PC-3 (cell line): ENCODE measurements around the gene METTL8. TPM values are rescaled to one million over a fixed set of nuclear protein-coding genes. Genes with fewer than 3 reads are reported as not detected.

Source experiments
- ATAC-seq: fragments of 200-7000 bp; cut with Tn5 transposase; 2 replicates; pipeline ENCODE4 v1.9.1; 2020; ENCODE audit warnings: mild to moderate bottlenecking, moderate library complexity
- BruUV-seq: library from RNA; stranded (reverse); fragments of 400-500 nt; replicated peaks from 2 replicates; lab custom pipeline; 2021; lab: Mats Ljungman, UMichigan
- CTCF ChIA-PET: fragments of 300-600 bp; sonication (Branson Sonifier 250); formaldehyde crosslinking; loops from one replicate; lab custom pipeline; 2022; ENCODE audit warnings: antibody characterized with exemption; lab: Charles Lee
- POLR2A ChIA-PET: fragments of 300-600 bp; sonication (Branson Sonifier 250); formaldehyde crosslinking; loops from one replicate; lab custom pipeline; 2022; ENCODE audit warnings: antibody characterized with exemption; ENCODE audit not compliant: unreplicated experiment; lab: Charles Lee
- DNase-seq: peaks from one replicate; pipeline ENCODE4 v3.0.0-alpha.2; 2015
- H2AFZ ChIP-seq: fragments of 300-600 bp; sonication (generic); 2 replicates; pipeline ENCODE4 v1.6.0; 2016; ENCODE audit warnings: antibody characterized with exemption, low read length
- H3F3A ChIP-seq: fragments of 300-600 bp; sonication (generic); one replicate; pipeline ENCODE4 v1.6.0; 2017; ENCODE audit warnings: antibody characterized with exemption, low read length, control low read depth, mild to moderate bottlenecking; ENCODE audit not compliant: unreplicated experiment
- H3K27ac ChIP-seq: fragments of 300-600 bp; sonication (generic); 2 replicates; pipeline ENCODE4 v1.5.1; 2016; ENCODE audit warnings: mild to moderate bottlenecking, low read length
- H3K27me3 ChIP-seq: fragments of 300-600 bp; sonication (generic); 2 replicates; pipeline ENCODE4 v1.6.1; 2016; ENCODE audit warnings: low read length, mixed read lengths
- H3K36me3 ChIP-seq: fragments of 300-600 bp; sonication (generic); 2 replicates; pipeline ENCODE4 v1.6.1; 2016; ENCODE audit warnings: low read depth, mixed run types, low read length, mixed read lengths
- H3K4me1 ChIP-seq: fragments of 300-600 bp; sonication (generic); 2 replicates; pipeline ENCODE4 v1.5.1; 2016; ENCODE audit warnings: low read length; ENCODE audit not compliant: insufficient read depth
- H3K4me2 ChIP-seq: fragments of 300-600 bp; sonication (generic); 2 replicates; pipeline ENCODE4 v1.6.0; 2016; ENCODE audit warnings: low read length
- H3K4me3 ChIP-seq: fragments of 300-600 bp; sonication (generic); 2 replicates; pipeline ENCODE4 v1.5.1; 2016; ENCODE audit warnings: mild to moderate bottlenecking, low read length, mixed read lengths
- H3K79me2 ChIP-seq: fragments of 300-600 bp; sonication (generic); 2 replicates; pipeline ENCODE4 v1.6.1; 2017; ENCODE audit warnings: low read length, mixed read lengths
- H3K9ac ChIP-seq: fragments of 300-600 bp; sonication (generic); 2 replicates; pipeline ENCODE4 v1.6.0; 2016; ENCODE audit warnings: mild to moderate bottlenecking, low read length
- H3K9me2 ChIP-seq: fragments of 300-600 bp; sonication (generic); replicated peaks from 2 replicates; pipeline ENCODE4 v1.6.1; 2016; ENCODE audit warnings: mixed run types, low read length, mixed read lengths
- H3K9me3 ChIP-seq: fragments of 300-600 bp; sonication (generic); 2 replicates; pipeline ENCODE4 v1.6.1; 2016; ENCODE audit warnings: low read length, mixed read lengths
- H4K20me1 ChIP-seq: fragments of 300-600 bp; sonication (generic); 2 replicates; pipeline ENCODE4 v1.6.1; 2016; ENCODE audit warnings: low read length, mixed read lengths
- CTCF ChIP-seq: fragments of 300-600 bp; sonication (generic); conservative IDR thresholded peaks from 2 replicates; pipeline ENCODE4 v1.5.1; 2017; ENCODE audit warnings: antibody characterized with exemption, low read depth, mild to moderate bottlenecking, low read length
- EZH2 ChIP-seq: fragments of 300-600 bp; sonication (generic); IDR thresholded peaks from one replicate; pipeline ENCODE4 v1.6.1; 2017; ENCODE audit warnings: antibody characterized with exemption, mild to moderate bottlenecking, low read length; ENCODE audit not compliant: unreplicated experiment
- EZH2phosphoT487 ChIP-seq: fragments of 300-600 bp; sonication (generic); IDR thresholded peaks from 2 replicates; pipeline ENCODE4 v1.6.1; 2018; ENCODE audit warnings: mild to moderate bottlenecking, antibody characterized with exemption, low read length, borderline replicate concordance
- intact Hi-C: fragments of 100-400 bp; cut with micrococcal nuclease; formaldehyde crosslinking; loops from 2 replicates; pipeline ENCODE4 v1.9.0; 2023
- total RNA-seq: library from RNA; depleted of rRNA; stranded (reverse); fragments of >200 nt; gene quantifications from 2 replicates; pipeline ENCODE4 v1.2.3, GENCODE V29; 2014

The METTL8 gene
- total RNA-seq, 1 experiment from 2014 or later = 10.8 TPM

DNA sequence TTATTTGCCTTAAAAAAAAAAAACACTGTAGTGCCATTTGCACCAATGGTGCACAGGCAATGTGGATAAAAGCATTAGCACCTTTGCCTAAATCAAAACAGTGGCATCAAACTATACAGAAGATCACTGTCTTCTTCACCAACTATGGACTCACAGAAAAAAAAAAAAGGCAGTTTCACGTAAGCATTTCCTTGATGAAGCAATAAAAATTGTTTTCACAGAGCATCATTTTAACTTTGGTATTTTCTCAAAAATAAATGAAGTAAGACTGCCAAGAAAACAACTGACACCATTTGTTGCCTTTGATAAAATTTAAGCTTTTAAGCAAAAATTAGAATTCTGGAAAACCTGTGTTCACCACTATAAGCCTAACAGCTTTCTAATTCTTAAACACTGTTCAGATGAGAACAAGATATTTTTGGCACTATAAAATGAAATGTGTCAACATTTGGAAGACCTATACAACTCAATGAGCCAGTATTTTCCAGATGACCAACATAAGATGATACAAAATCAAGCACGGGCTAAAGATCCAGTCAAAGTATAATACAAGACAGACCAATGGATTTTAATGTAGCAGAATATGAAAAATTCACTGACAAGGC is 21.1 kb downstream of the METTL8 start:
- no peak for DNase-seq
- Histone ChIP-seq H3K27ac (no peak overlapping the region), H4K20me1 (no peaks in the 10 kb centered on the region), H2AFZ (no peak overlapping the region), H3F3A (no peaks in the 10 kb centered on the region), H3K79me2 (peaks cover 48% of the 10 kb centered on the region), H3K9me3 (no peaks in the 10 kb centered on the region), H3K4me2 (no peak overlapping the region), H3K4me3 (no peak overlapping the region), H3K9ac (no peak overlapping the region), H3K27me3 (no peaks in the 10 kb centered on the region), H3K4me1 (peaks cover 41% of the 10 kb centered on the region), H3K9me2 (no peaks in the 10 kb centered on the region), H3K36me3 (no peaks in the 10 kb centered on the region)
- POLR2A ChIA-PET = no interaction called here
- TF ChIP-seq CTCF (no peak), EZH2 (no peak), EZH2phosphoT487 (no peak)
- intact Hi-C loops = no loop called here
- CTCF ChIA-PET = no interaction called here
- ATAC-seq = no peak
- no TSS peak for BruUV-seq

GRCh38 chr2:171411791-171412483 is 21.9 kb downstream of the METTL8 start:
- no peak overlapping the region for H3K9ac ChIP-seq
- no TSS peak for BruUV-seq
- POLR2A ChIA-PET = no interaction called here
- H3K27me3 ChIP-seq = no peaks in the 10 kb centered on the region
- no peak overlapping the region for H3K4me2 ChIP-seq
- intact Hi-C loops = no loop called here
- H2AFZ ChIP-seq = no peak overlapping the region
- TF ChIP-seq EZH2 (no peak), EZH2phosphoT487 (no peak), CTCF (no peak)
- H3F3A ChIP-seq = no peaks in the 10 kb centered on the region
- no peaks in the 10 kb centered on the region for H3K36me3 ChIP-seq
- CTCF ChIA-PET = no interaction called here
- no peak for ATAC-seq
- H3K79me2 ChIP-seq = peaks cover 51% of the 10 kb centered on the region
- no peaks in the 10 kb centered on the region for H3K9me3 ChIP-seq
- no peaks in the 10 kb centered on the region for H4K20me1 ChIP-seq
- H3K4me3 ChIP-seq = no peak overlapping the region
- peaks cover 41% of the 10 kb centered on the region for H3K4me1 ChIP-seq
- no peaks in the 10 kb centered on the region for H3K9me2 ChIP-seq
- peak overlapping the region; percentile 2; the same call in 1 of the 2 replicates for H3K27ac ChIP-seq
- no peak for DNase-seq

- no peaks in the 10 kb centered on the region for H3K9me3 ChIP-seq
- no peak overlapping the region for H3K4me3 ChIP-seq
- H4K20me1 ChIP-seq = no peaks in the 10 kb centered on the region
- H3K9me2 ChIP-seq = no peaks in the 10 kb centered on the region
- ATAC-seq (no peak), DNase-seq (no peak)
- no peak overlapping the region for H3K9ac ChIP-seq
- no peaks in the 10 kb centered on the region for H3F3A ChIP-seq
- TF ChIP-seq CTCF (no peak), EZH2 (no peak), EZH2phosphoT487 (no peak)
- no peak overlapping the region for H3K27ac ChIP-seq
- H3K36me3 ChIP-seq = no peaks in the 10 kb centered on the region
- intact Hi-C loops = no loop called here
- ChIA-PET POLR2A (interaction anchor here (0.6 kb wide), 1 partner anchor 237 kb away, joined by 3 read pairs; no protein-coding TSS in a partner anchor), CTCF (no interaction called here)
- H2AFZ ChIP-seq = no peak overlapping the region
- BruUV-seq = no TSS peak
- H3K27me3 ChIP-seq = no peaks in the 10 kb centered on the region
- H3K4me1 ChIP-seq = peaks cover 41% of the 10 kb centered on the region
- H3K4me2 ChIP-seq = no peak overlapping the region
- H3K79me2 ChIP-seq = peaks cover 56% of the 10 kb centered on the region
These were observed 22.6 kb downstream of the METTL8 start for GRCh38 chr2:171411214-171411613.
